NCI-H1105 (cell line): ENCODE measurements around the gene CHAF1B.

Source experiments
- DNase-seq: peaks from one replicate; lab custom pipeline; 2025; lab: John Stamatoyannopoulos, UW

The CHAF1B gene

GRCh38 chr21:36428761-36429432, 43.7 kb downstream of the CHAF1B start:
- DNase-seq = no peak

- no peak for DNase-seq
Measured at GRCh38 chr21:36429947-36430546, 44.9 kb downstream of the CHAF1B start.

GRCh38 chr21:36430841-36431240, 45.6 kb downstream of the CHAF1B start:
- no peak for DNase-seq

- DNase-seq = no peak
Measured at GRCh38 chr21:36431252-36431651, 46.1 kb downstream of the CHAF1B start.

- no peak for DNase-seq
Measured at GRCh38 chr21:36433059-36433709, 48.0 kb downstream of the CHAF1B start.

GRCh38 chr21:36434144-36434543, 49.0 kb downstream of the CHAF1B start:
- DNase-seq = no peak

GRCh38 chr21:36436829-36437744, 51.9 kb downstream of the CHAF1B start:
- DNase-seq = no peak

- DNase-seq = no peak
Measured at GRCh38 chr21:36437745-36438128, 52.5 kb downstream of the CHAF1B start.

- no peak for DNase-seq
Measured at GRCh38 chr21:36441715-36442114, 56.5 kb downstream of the CHAF1B start.

- no peak for DNase-seq
Measured at GRCh38 chr21:36446301-36446700, 61.1 kb downstream of the CHAF1B start.

GRCh38 chr21:36450511-36450910, 65.3 kb downstream of the CHAF1B start:
- DNase-seq = no peak

GRCh38 chr21:36451506-36451905, 66.3 kb downstream of the CHAF1B start:
- DNase-seq = no peak

GRCh38 chr21:36452281-36452825, 67.2 kb downstream of the CHAF1B start:
- no peak for DNase-seq

GRCh38 chr21:36454093-36454531, 68.9 kb downstream of the CHAF1B start:
- no peak for DNase-seq

- DNase-seq = no peak
Measured at GRCh38 chr21:36454706-36455105, 69.5 kb downstream of the CHAF1B start.

- DNase-seq = no peak
Measured at GRCh38 chr21:36456729-36457414, 71.7 kb downstream of the CHAF1B start.

- DNase-seq = no peak
Measured at GRCh38 chr21:36459098-36459497, 73.9 kb downstream of the CHAF1B start.

GRCh38 chr21:36460866-36461265, 75.7 kb downstream of the CHAF1B start:
- DNase-seq = no peak

- no peak for DNase-seq
Measured at GRCh38 chr21:36461277-36461917, 76.2 kb downstream of the CHAF1B start.

- DNase-seq = no peak
Measured at GRCh38 chr21:36461918-36462486, 76.8 kb downstream of the CHAF1B start.

- DNase-seq = no peak
Measured at GRCh38 chr21:36463204-36463603, 78.0 kb downstream of the CHAF1B start.
